LNCaP clone FGC (cell line): ENCODE measurements around the gene HIVEP3.

Experiments used
- DNase-seq: peaks from one replicate; pipeline ENCODE4 v3.0.0-alpha.2; 2011; ENCODE audit warnings: low read depth
- H3K4me3 ChIP-seq: 2 replicates; pipeline ENCODE4 v1.5.1; 2011; ENCODE audit warnings: mild to moderate bottlenecking, low read depth, low read length, control low read depth
- CTCF ChIP-seq: IDR thresholded peaks from 2 replicates; pipeline ENCODE4 v1.5.1; 2012; ENCODE audit warnings: mild to moderate bottlenecking; ENCODE audit not compliant: control insufficient read depth, insufficient read depth; ENCODE audit errors: extremely low read depth

The HIVEP3 gene

GRCh38 chr1:41537788-41538351 lies 380.9 kb downstream of the HIVEP3 start:
- H3K4me3 ChIP-seq, result no peak overlapping the region
- no peak for TF ChIP-seq CTCF
- no peak for DNase-seq

- H3K4me3 ChIP-seq, result no peak overlapping the region
- TF ChIP-seq CTCF, result no peak
- DNase-seq, result no peak
Observed at GRCh38 chr1:41537251-41537650, 381.5 kb downstream of the HIVEP3 start.

GRCh38 chr1:41536361-41536802 lies 382.3 kb downstream of the HIVEP3 start:
- no peak overlapping the region for H3K4me3 ChIP-seq
- no peak for DNase-seq
- TF ChIP-seq CTCF, result no peak

- no peak overlapping the region for H3K4me3 ChIP-seq
- TF ChIP-seq CTCF, result no peak
- no peak for DNase-seq
Observed at GRCh38 chr1:41535716-41536115, 383.0 kb downstream of the HIVEP3 start.

- TF ChIP-seq CTCF, result no peak
- no peak for DNase-seq
- no peak overlapping the region for H3K4me3 ChIP-seq
Observed at GRCh38 chr1:41535276-41535675, 383.4 kb downstream of the HIVEP3 start.

GRCh38 chr1:41534181-41535076 lies 384.3 kb downstream of the HIVEP3 start:
- no peak for TF ChIP-seq CTCF
- H3K4me3 ChIP-seq, result no peak overlapping the region
- no peak for DNase-seq
